Lower leg skin (tissue), 4 donors: Measurements from ENCODE around the gene MAD1L1. TPM values are rescaled to one million over a fixed set of nuclear protein-coding genes. Genes with fewer than 3 reads are reported as not detected.
"Not testable (repeated sequence)": the region's sequence is repeated elsewhere in the genome, so short reads cannot be mapped to it uniquely, and the experiment has no call there.

ENCODE experiments used
- DNase-seq, 2 donors: peaks; one replicate each; pipeline ENCODE4 v3.0.0-alpha.2; 2019; ENCODE audit warnings: low spot score in 2 of 2
- H3K4me3 ChIP-seq: fragments of 200-600 bp; sonication (generic); 2 replicates; pipeline ENCODE4 v1.5.1; 2017; ENCODE audit warnings: mild to moderate bottlenecking, low read depth; ENCODE audit not compliant: poor library complexity, severe bottlenecking
- CTCF ChIP-seq, 3 donors: fragments of 450-650 bp; IDR thresholded peaks; one replicate each; pipeline ENCODE4 v1.5.1; 2016; ENCODE audit warnings: antibody characterized with exemption in 3 of 3, mild to moderate bottlenecking in 3 of 3, moderate library complexity in 2 of 3
- POLR2A ChIP-seq, 2 donors: fragments of 450-650 bp; IDR thresholded peaks; one replicate each; pipeline ENCODE4 v1.6.1; 2016 to 2017; ENCODE audit warnings: antibody characterized with exemption in 2 of 2, mild to moderate bottlenecking in 1 of 2, moderate library complexity in 1 of 2
- WGBS, 2 donors: methylation state at CpG; one replicate each; pipeline ENCODE4 v1.1.5; 2018; 5-methylcytosine and 5-hydroxymethylcytosine counted together
- intact Hi-C: fragments of 100-400 bp; cut with DNase I; formaldehyde crosslinking; loops from one replicate; pipeline ENCODE4 v1.15.0; 2023; ENCODE audit warnings: low total_unique reads
- total RNA-seq, 4 donors: library from RNA; depleted of rRNA; stranded (reverse); fragments of >200 nt; gene quantifications; one replicate each; pipeline ENCODE4 v1.1.0, GENCODE V29; 2016

The MAD1L1 gene
- total RNA-seq, 4 donors from 2014 or later, result 37.7 to 77.8 (median 59.4) TPM

- DNase-seq, result peak in 1 of 2 donors; percentile 77
- H3K4me3 ChIP-seq, result no peak overlapping the region
- WGBS, 2 donors, result 20 to 23% methylated on average over 13 of the region's 13 CpGs
- intact Hi-C loops, result no loop called here
- TF ChIP-seq POLR2A (IDR thresholded peaks at IDR 0.05) (no peak), CTCF (IDR thresholded peaks at IDR 0.05) (no peak)
These were observed 194.8 kb downstream of the MAD1L1 start for GRCh38 chr7:2037808-2038522.

- peak in 1 of 2 donors; percentile 65 for DNase-seq
- H3K4me3 ChIP-seq, result no peak overlapping the region
- intact Hi-C loops, result no loop called here
- WGBS, 2 donors, result 45 to 58% methylated on average over 17 of the region's 17 CpGs
- no peak for TF ChIP-seq CTCF (IDR thresholded peaks at IDR 0.05)
- no peak for TF ChIP-seq POLR2A (IDR thresholded peaks at IDR 0.05)
These were observed 195.4 kb downstream of the MAD1L1 start for GRCh38 chr7:2037301-2037807.

GRCh38 chr7:2036786-2037185, 196.0 kb downstream of the MAD1L1 start:
- WGBS, 2 donors, result 79 to 85% methylated on average over 20 of the region's 20 CpGs
- intact Hi-C loops, result no loop called here
- TF ChIP-seq CTCF (IDR thresholded peaks at IDR 0.05) (no peak), POLR2A (IDR thresholded peaks at IDR 0.05) (no peak)
- DNase-seq, result peak in 1 of 2 donors; percentile 76
- no peak overlapping the region for H3K4me3 ChIP-seq

- DNase-seq, result peak in 1 of 2 donors; percentile 25
- WGBS, 2 donors, result 84 to 86% methylated on average over 8 to 9 of the region's 16 CpGs
- intact Hi-C loops, H3K4me3 ChIP-seq: not testable (repeated sequence)
These were observed 196.5 kb downstream of the MAD1L1 start for GRCh38 chr7:2036201-2036600.

GRCh38 chr7:2034291-2035201, 198.2 kb downstream of the MAD1L1 start:
- WGBS, 2 donors, result 89 to 90% methylated on average over 20 of the region's 20 CpGs

More at GRCh38 chr7:2034291-2035201, 198.2 kb downstream of the MAD1L1 start:
- peak in 1 of 2 donors; percentile 64 for DNase-seq
- TF ChIP-seq POLR2A (IDR thresholded peaks at IDR 0.05) (no peak), CTCF (IDR thresholded peaks at IDR 0.05) (no peak)
- H3K4me3 ChIP-seq, result no peak overlapping the region
- intact Hi-C loops, result no loop called here
